ENCODE results near the gene ITGB1BP1.
"Not testable (repeated sequence)": the region's sequence is repeated elsewhere in the genome, so short reads cannot be mapped to it uniquely, and the experiment has no call there.

ITGB1BP1 gene

DNA sequence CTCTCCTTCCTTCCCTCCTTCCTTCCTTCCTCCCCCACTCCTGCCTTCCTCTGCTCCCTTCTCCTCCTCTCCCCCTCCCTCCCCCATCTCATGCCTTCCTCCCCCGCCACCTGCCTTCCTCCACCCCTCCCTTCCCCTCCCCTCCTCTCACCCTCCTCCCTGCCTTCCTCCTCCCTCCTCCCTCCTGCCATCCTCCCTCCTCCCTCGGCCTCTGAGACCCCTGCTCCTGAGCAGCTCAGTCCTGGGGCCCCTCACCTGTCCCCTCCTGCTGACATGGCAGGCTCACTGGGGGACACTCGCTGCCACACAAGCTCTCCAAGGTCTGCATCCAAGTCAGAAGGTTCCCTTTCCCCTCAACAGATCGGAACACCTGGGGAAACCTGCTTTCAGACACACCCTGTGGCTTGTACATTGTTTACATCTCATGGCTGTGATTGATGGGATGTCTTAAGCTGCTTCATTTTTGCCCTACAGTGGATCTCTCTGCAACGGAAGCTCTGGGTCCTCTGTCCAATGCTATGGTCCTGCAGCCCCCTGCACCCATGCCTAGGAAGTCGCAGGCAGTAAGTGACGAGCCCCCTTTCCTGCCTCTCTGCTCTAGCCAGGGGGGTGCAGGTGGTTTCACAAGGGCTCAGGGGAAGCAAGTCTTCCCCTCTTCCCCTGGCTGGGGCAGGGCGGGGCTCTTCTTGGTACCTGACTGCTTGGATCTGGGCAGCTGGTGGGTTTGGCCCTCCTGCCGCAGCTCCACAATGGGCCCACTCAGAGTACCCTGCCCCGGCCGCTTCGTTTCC is 22.9 kb downstream of the ITGB1BP1 start:
- Histone ChIP-seq H3K36me3 (ENCODE audit: insufficient read depth, low read length) (no peaks in the 10 kb centered on the region; the same call in 1 of the 2 replicates), H3K4me3 (no peak overlapping the region), H3K27ac (no peak overlapping the region), H3K9ac (ENCODE audit: insufficient read length) (no peak overlapping the region), H3K9me3 (ENCODE audit: low read depth, low read length) (no peaks in the 10 kb centered on the region)
- no peak for TF ChIP-seq EZH2 (IDR thresholded peaks at IDR 0.05)
- no peak for TF ChIP-seq FOXP2 (optimal IDR thresholded peaks at IDR 0.05; ENCODE audit: control extremely low read depth, extremely low read length, insufficient read depth)
- TF ChIP-seq POLR2AphosphoS5 (IDR thresholded peaks at IDR 0.05; ENCODE audit: borderline replicate concordance, low read depth, low read length), result no peak
- DNase-seq (ENCODE audit: low read depth, low spot score), result no peak

DNA sequence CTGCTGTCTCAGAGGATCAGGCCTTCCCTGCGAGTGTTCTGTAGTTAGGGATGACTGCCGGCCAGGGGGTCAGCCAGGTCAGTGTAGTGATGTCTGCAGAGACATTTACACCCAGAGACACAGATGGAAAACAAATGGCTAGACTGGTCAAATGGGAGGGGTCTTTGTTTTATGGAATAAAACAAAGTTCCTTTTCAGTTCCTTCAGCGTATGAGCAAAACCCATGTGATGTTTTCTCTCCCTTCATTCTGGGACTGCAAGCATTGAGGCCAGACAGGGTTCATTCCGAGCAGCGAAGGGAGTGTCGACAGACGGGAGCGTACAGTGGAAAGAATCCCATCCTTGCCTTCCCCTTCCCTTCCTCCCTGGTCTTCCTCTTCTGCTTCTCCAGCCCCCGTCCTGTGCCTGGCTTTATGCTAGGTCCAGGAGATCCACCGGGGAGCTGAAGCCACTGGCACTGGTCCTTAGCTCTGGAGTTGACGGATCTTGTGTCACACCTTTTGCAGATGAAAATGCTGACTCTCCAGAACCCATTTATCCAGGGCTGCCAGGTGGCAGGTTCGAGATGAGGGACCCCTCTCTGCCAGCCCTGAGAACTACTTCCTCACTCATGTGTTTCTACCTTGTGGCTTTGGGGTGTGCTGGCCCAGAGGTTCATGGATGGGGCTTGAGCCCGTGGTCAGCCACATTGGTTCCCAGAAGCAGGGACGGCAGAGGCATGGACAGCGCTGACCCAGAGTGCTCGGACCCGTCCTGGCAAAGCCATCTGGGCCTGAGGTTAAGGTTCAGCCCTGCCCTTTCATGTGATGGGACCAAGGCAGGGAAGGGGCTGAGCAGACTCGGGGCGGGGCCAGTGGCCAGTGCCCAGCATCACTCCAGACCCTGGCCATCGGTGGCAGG is 24.2 kb downstream of the ITGB1BP1 start:
- DNase-seq (ENCODE audit: low read depth, low spot score), result no peak
- TF ChIP-seq EZH2 (IDR thresholded peaks at IDR 0.05) (no peak), FOXP2 (optimal IDR thresholded peaks at IDR 0.05; ENCODE audit: control extremely low read depth, extremely low read length, insufficient read depth) (no peak), POLR2AphosphoS5 (IDR thresholded peaks at IDR 0.05; ENCODE audit: borderline replicate concordance, low read depth, low read length) (no peak)
- Histone ChIP-seq H3K27ac (no peak overlapping the region), H3K4me3 (no peak overlapping the region), H3K9me3 (ENCODE audit: low read depth, low read length) (no peaks in the 10 kb centered on the region), H3K9ac (ENCODE audit: insufficient read length) (no peak overlapping the region), H3K36me3 (ENCODE audit: insufficient read depth, low read length) (no peaks in the 10 kb centered on the region; the same call in 1 of the 2 replicates)

DNA sequence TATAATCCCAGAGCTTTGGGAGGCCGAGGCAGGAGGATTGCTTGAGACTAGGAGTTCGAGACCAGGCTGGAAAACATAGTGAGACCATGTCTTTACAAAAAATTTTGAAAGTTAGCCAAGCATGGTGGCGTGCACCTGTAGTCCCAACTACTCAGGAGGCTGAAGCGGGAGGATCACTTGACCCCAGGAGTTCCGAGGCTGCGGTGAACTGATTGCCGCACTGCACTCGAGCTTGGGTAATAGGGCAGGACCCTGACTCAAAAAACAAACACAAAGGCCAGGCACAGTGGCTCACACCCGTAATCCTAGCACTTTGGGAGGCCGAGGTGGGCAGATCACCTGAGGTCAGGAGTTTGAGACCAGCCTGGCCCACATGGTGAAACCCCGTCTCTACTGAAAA is 25.1 kb downstream of the ITGB1BP1 start:
- not testable (repeated sequence) for H3K4me3 ChIP-seq; H3K9me3 ChIP-seq (ENCODE audit: low read depth, low read length); H3K27ac ChIP-seq; H3K36me3 ChIP-seq (ENCODE audit: insufficient read depth, low read length); DNase-seq (ENCODE audit: low read depth, low spot score); H3K9ac ChIP-seq (ENCODE audit: insufficient read length)

DNA sequence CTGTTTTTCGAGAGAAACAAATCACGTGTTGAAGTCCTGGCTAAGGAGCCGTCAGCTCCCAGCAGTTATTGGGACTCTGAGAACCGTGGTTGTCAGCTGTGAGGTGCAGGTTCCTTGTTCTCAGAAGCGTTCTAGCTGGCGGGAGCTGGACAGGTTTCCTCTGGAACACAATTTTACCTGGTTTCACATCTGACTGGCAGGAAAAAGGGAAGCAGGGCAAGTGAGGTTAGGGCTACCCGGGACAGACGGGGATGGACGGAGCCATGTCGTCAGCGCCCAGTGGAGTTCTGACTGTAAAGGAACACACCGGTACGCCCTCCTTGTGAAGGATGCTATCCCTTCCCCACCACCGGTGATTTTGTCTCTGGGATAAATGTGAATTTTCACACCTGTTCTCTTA is 26.1 kb downstream of the ITGB1BP1 start:
- Histone ChIP-seq H3K36me3 (ENCODE audit: insufficient read depth, low read length) (no peaks in the 10 kb centered on the region; the same call in 1 of the 2 replicates), H3K9ac (ENCODE audit: insufficient read length) (no peak overlapping the region), H3K4me3 (no peak overlapping the region), H3K9me3 (ENCODE audit: low read depth, low read length) (no peaks in the 10 kb centered on the region), H3K27ac (no peak overlapping the region)
- no peak for DNase-seq (ENCODE audit: low read depth, low spot score)
- TF ChIP-seq FOXP2 (optimal IDR thresholded peaks at IDR 0.05; ENCODE audit: control extremely low read depth, extremely low read length, insufficient read depth) (no peak), EZH2 (IDR thresholded peaks at IDR 0.05) (no peak), POLR2AphosphoS5 (IDR thresholded peaks at IDR 0.05; ENCODE audit: borderline replicate concordance, low read depth, low read length) (no peak)

DNA sequence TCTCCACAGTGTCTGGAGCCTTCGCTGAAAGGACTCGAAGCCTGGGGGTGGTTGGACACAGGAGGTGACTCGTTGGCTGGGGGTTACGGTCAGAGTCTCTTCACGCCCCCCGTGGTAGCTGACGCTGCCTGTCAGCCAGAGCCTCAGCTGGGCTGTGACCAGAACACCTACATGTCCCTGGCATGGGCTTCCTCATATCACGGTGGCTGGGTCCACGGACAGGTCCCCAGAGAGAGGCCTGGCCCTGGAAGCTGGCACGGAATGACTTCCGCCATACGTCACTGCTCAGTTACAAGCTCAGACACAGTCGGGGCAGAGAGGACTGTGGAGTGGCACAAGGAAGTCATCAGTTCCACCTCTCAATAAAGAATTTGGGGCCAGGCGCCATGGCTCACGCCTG is 28.5 kb downstream of the ITGB1BP1 start:
- Histone ChIP-seq H3K4me3 (no peak overlapping the region), H3K9ac (ENCODE audit: insufficient read length) (no peak overlapping the region), H3K9me3 (ENCODE audit: low read depth, low read length) (no peaks in the 10 kb centered on the region), H3K36me3 (ENCODE audit: insufficient read depth, low read length) (no peaks in the 10 kb centered on the region; the same call in 1 of the 2 replicates), H3K27ac (no peak overlapping the region)
- DNase-seq (ENCODE audit: low read depth, low spot score), result no peak
- no peak for TF ChIP-seq EZH2 (IDR thresholded peaks at IDR 0.05)
- no peak for TF ChIP-seq POLR2AphosphoS5 (IDR thresholded peaks at IDR 0.05; ENCODE audit: borderline replicate concordance, low read depth, low read length)
- no peak for TF ChIP-seq FOXP2 (optimal IDR thresholded peaks at IDR 0.05; ENCODE audit: control extremely low read depth, extremely low read length, insufficient read depth)

DNA sequence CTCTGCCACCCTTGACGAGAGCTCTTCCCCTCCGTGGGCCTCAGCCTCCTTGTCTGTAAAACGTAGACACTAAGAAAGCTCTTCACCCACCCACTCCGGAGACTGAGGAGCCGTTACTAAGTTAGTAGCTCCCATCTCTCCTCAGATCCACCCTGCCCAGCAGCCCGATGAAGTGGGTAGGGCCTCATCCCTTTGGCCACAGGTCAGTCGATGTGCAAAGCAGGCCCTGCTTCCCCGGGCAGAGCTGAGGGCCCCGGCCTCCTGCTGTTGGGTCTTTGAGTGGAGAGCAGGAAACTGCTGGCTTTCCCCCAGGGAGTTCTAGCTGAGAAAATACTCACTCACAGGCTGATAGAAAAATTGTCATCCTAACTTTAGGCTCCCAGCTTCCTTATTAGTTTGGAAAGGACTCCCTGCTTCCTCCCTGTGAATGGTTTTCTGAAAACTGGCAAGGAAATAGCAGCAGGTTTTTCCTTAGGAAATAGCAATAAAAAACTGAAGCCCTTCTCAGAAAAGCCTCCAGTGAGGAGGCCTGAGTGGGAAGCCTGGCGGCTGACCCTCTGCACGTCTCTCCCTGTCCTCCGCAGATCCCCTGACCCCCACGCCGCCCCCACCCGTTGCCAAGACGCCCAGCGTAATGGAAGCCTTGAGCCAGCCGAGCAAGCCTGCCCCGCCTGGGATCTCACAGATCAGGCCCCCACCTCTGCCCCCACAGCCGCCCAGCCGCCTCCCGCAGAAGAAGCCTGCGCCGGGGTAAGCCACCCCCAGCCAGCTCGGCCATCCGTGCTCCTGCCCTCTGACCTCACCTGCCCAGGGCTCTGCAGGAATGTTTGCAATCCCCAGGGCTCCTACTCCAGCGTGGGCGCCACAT is 30.2 kb downstream of the ITGB1BP1 start:
- Histone ChIP-seq H3K27ac (peak overlapping the region; percentile 80), H3K9ac (ENCODE audit: insufficient read length) (peak overlapping the region; percentile 9), H3K9me3 (ENCODE audit: low read depth, low read length) (no peaks in the 10 kb centered on the region), H3K36me3 (ENCODE audit: insufficient read depth, low read length) (peaks cover under 1% of the 10 kb centered on the region; the same call in 1 of the 2 replicates), H3K4me3 (peak overlapping the region; percentile 35)
- TF ChIP-seq FOXP2 (optimal IDR thresholded peaks at IDR 0.05; ENCODE audit: control extremely low read depth, extremely low read length, insufficient read depth), result no peak
- no peak for TF ChIP-seq POLR2AphosphoS5 (IDR thresholded peaks at IDR 0.05; ENCODE audit: borderline replicate concordance, low read depth, low read length)
- no peak for TF ChIP-seq EZH2 (IDR thresholded peaks at IDR 0.05)
- peak; percentile 24 for DNase-seq (ENCODE audit: low read depth, low spot score)

DNA sequence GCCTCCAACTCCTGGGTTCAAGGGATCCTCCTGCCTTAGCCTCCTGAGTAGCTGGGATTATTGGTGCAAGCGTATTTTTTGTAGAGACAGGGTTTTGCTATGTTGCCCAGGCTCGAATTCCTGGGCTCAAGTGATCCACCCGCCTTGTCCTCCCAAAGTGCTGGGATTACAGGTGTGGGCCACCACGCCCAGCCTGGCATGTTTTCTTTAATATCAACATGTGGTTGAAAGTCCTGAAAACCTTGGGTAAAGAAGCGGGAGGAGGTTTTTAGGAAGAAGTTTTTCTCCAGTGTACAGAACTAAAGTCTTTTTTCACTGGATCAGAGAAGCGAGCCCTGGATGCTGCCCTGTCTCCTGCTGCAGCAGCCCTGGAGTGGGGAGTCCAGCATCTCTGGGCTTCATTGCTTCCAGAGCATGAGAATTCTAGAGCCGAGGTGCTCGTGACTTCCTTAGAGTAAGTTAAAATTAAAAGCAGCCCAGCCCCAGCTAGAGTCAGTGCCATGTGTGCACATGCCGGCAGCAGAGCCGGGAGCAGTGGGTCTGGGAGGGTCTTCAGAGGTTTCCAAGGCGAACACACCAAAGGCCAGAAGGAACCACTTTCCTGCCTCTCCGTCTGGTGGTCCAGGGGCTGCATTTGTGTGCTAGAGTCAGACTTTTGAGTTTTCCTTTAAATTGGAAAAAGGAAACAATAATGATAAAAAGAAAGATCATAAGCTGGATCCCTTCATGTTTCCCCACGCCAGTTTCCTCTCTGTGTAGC is 31.2 kb downstream of the ITGB1BP1 start:
- H3K9ac ChIP-seq (ENCODE audit: insufficient read length), result peak overlapping the region; percentile 7
- H3K27ac ChIP-seq, result peak overlapping the region; percentile 80; the same call in 1 of the 2 replicates
- no peak for TF ChIP-seq EZH2 (IDR thresholded peaks at IDR 0.05)
- TF ChIP-seq POLR2AphosphoS5 (IDR thresholded peaks at IDR 0.05; ENCODE audit: borderline replicate concordance, low read depth, low read length), result no peak
- no peak for TF ChIP-seq FOXP2 (optimal IDR thresholded peaks at IDR 0.05; ENCODE audit: control extremely low read depth, extremely low read length, insufficient read depth)
- no peak for DNase-seq (ENCODE audit: low read depth, low spot score)
- H3K4me3 ChIP-seq, result no peak overlapping the region; the same call in 1 of the 2 replicates
- peaks cover 3% of the 10 kb centered on the region; the same call in 1 of the 2 replicates for H3K36me3 ChIP-seq (ENCODE audit: insufficient read depth, low read length)
- no peaks in the 10 kb centered on the region for H3K9me3 ChIP-seq (ENCODE audit: low read depth, low read length)
